Ovary (tissue), 9 donors: ENCODE measurements around the gene UBQLN4. TPM values are rescaled to one million over a fixed set of nuclear protein-coding genes. Genes with fewer than 3 reads are reported as not detected.
"Not testable (repeated sequence)": the region's sequence is repeated elsewhere in the genome, so short reads cannot be mapped to it uniquely, and the experiment has no call there.

Experiments used
- DNase-seq, 5 donors: peaks; one replicate each; pipeline ENCODE4 v3.0.0-alpha.2; 2019 to 2020
- H3K27ac ChIP-seq, 2 donors: fragments of 200-600 bp; one replicate each; pipeline versions ENCODE4 v1.5.1 to v1.8.0; 2019 to 2022
- H3K27me3 ChIP-seq: fragments of 200-600 bp; one replicate; pipeline ENCODE4 v1.8.0; 2022
- H3K36me3 ChIP-seq: fragments of 200-600 bp; sonication (generic); one replicate; pipeline ENCODE4 v1.5.1; 2019
- H3K4me1 ChIP-seq: one replicate; pipeline ENCODE4 v1.8.1; 2013; ENCODE audit warnings: mild to moderate bottlenecking, moderate library complexity; ENCODE audit not compliant: insufficient read depth
- H3K4me3 ChIP-seq: fragments of 200-600 bp; sonication (generic); one replicate; pipeline ENCODE4 v1.5.1; 2017
- H3K9me3 ChIP-seq, 2 donors: fragments of 200-600 bp in 1 of 2; sonication (generic) in 1 of 2; one replicate each; pipeline versions ENCODE4 v1.5.1 to v1.8.1; 2013 to 2019; ENCODE audit warnings: mild to moderate bottlenecking in 1 of 2, moderate library complexity in 1 of 2
- EP300 ChIP-seq: sonication (generic); formaldehyde crosslinking; IDR thresholded peaks from one replicate; pipeline ENCODE4 v1.6.1; 2017; ENCODE audit warnings: antibody characterized with exemption
- POLR2A ChIP-seq: fragments of 450-650 bp; IDR thresholded peaks from one replicate; pipeline ENCODE4 v1.6.1; 2017; ENCODE audit warnings: antibody characterized with exemption, mild to moderate bottlenecking, moderate library complexity
- WGBS, 3 donors: extraction: QIAGEN DNeasy Blood & Tissue Kit in 1 of 3; methylation state at CpG; one replicate each; pipeline versions ENCODE4 v1.1.5 to v1.1.7; 2013 to 2017; 5-methylcytosine and 5-hydroxymethylcytosine counted together
- intact Hi-C, 4 donors: fragments of 100-400 bp; cut with DNase I; formaldehyde crosslinking; loops; one replicate each; pipeline versions ENCODE4 v1.11.0 to v1.15.1; 2022 to 2023
- polyA plus RNA-seq, 2 donors: library from polyadenylated mRNA; stranded (reverse); fragments of 200-250 nt in 1 of 2; fragments of 350-450 nt in 1 of 2; fragmentation: Illumina TruSeq in 1 of 2; extraction: RNeasy Lipid Tissue Mini Kit (QIAGEN cat#74804) in 1 of 2; gene quantifications; one replicate each; pipeline ENCODE4 v1.2.3, GENCODE V29; 2013 to 2014
- total RNA-seq, 7 donors: library from RNA; depleted of rRNA in 2 of 7; stranded (reverse); fragments of >200 nt in 2 of 7; fragmentation: NEBNext Ultra II Directional in 3 of 7; extraction: Animal tissue kit (Norgen Biotek cat#: 25700) in 3 of 7; gene quantifications; one replicate each; pipeline versions ENCODE4 v1.1.0 to v1.2.4, GENCODE V29; 2016 to 2023
- TF ChIP-seq, protein P1 (sequence below), 3 donors: fragments of 450-650 bp in 2 of 3; fragments of 200-600 bp in 1 of 3; IDR thresholded peaks; one replicate each; pipeline versions ENCODE4 v1.5.1 to v1.8.0; 2016 to 2022; ENCODE audit warnings: antibody characterized with exemption in 3 of 3, mild to moderate bottlenecking in 1 of 3
- donor health status: DM: no; HTN: no; CAD: no; lungs with moderate emphysema.
- donor health status: DM: no; HTN: no; CAD: no.
- donor health status: Bipolar disorder and iron deficiency.
- donor health status: DM: yes; HTN: yes; CAD: no.
- donor health status: DM: no; HTN: no; CAD: no.
- donor health status: DM: yes; HTN: yes; CAD: no.

Gene UBQLN4
- total and polyA plus RNA-seq, 9 donors, result 14.2 to 38.0 (median 26.6) TPM

DNA sequence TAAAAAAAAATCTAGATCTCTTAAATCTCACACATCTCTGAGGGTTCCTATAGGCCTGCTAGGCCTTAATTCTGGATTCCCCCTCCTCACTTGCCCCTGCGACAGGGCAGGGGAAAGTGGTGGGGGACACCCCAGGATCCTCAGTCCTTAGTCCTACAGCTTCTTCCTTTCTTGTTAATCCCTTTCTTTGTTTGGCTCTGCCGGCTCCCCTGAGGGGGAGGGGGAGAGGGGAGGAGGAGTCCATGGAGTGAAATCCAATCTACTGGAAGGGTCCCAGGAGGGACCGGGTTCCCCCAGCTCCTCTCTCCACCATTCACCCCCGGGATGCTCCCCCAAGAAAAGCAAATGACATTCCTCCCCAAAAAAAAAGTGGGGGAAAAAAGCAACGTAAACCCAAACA is 20.1 kb upstream of the UBQLN4 start:
- Histone ChIP-seq H3K36me3 (no peaks in the 10 kb centered on the region), H3K9me3 (no peaks in the 10 kb centered on the region), H3K27me3 (no peaks in the 10 kb centered on the region), H3K4me3 (no peak overlapping the region), H3K27ac (no peak overlapping the region), H3K4me1 (no peaks in the 10 kb centered on the region)
- WGBS, 3 donors, result 41 to 51% (median 44%) methylated on average over 5 of the region's 5 CpGs
- intact Hi-C loops, result no loop called here
- no peak for TF ChIP-seq EP300
- TF ChIP-seq, protein P1, sequence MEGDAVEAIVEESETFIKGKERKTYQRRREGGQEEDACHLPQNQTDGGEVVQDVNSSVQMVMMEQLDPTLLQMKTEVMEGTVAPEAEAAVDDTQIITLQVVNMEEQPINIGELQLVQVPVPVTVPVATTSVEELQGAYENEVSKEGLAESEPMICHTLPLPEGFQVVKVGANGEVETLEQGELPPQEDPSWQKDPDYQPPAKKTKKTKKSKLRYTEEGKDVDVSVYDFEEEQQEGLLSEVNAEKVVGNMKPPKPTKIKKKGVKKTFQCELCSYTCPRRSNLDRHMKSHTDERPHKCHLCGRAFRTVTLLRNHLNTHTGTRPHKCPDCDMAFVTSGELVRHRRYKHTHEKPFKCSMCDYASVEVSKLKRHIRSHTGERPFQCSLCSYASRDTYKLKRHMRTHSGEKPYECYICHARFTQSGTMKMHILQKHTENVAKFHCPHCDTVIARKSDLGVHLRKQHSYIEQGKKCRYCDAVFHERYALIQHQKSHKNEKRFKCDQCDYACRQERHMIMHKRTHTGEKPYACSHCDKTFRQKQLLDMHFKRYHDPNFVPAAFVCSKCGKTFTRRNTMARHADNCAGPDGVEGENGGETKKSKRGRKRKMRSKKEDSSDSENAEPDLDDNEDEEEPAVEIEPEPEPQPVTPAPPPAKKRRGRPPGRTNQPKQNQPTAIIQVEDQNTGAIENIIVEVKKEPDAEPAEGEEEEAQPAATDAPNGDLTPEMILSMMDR (IDR thresholded peaks at IDR 0.05), result no peak
- no peak for TF ChIP-seq POLR2A
- DNase-seq, result no peak

DNA sequence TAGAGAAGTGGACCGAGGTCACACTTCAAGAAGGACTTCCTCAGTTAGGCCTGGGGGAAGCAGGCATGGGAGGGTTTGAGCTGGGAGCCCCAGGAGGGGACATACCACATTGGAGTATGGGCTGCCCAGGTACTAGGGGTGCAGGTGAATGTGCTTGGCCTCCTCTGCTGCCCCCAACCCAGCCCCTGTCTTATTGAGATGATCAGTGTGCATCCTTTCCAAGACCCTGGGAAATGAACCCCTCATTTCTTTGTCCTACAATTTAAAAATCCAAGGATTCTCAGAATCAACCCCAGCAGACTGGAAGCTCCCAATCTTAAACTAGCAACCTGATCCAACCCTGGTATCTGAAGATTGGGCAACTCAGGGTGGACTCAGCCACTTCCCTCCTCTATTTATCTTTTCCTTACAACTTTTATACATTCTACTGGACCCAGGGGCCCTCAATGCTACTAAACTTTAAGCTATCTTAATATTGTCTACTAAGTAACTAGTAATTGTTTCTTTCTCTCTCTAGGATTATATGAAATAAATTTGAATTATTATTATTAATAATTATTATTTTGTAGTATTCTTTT is 19.6 kb upstream of the UBQLN4 start:
- WGBS, 3 donors, result 0 to 65% (median 39%) methylated on average over 1 of the region's 1 CpG
- intact Hi-C loops, result no loop called here
- no peak for TF ChIP-seq EP300
- no peak for TF ChIP-seq POLR2A
- TF ChIP-seq, protein P1 (IDR thresholded peaks at IDR 0.05), result no peak

DNA sequence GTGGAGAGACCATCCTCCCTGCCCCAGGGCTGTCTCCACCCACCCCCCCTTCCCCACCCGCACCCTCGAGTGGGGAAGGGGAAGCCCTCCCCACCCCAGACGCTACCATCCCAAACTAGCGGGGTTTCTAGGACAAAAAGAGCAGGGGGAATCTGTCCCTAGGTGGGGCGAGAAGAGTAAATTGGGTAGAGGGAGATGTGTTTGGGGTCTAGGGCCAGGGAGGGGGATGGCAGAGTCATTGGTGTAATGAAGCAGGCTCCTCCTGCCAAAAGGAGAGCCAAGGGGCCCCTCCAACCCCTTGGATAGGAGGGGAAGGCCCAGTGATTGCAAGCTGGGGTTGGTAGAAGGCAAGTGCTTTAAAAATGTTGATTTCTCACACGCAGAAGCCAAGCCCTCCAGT is 18.7 kb upstream of the UBQLN4 start:
- DNase-seq, result no peak
- intact Hi-C loops, result no loop called here

More for the DNA sequence above, 19.6 kb upstream of the UBQLN4 start:
- DNase-seq, result no peak
- Histone ChIP-seq H3K9me3 (no peaks in the 10 kb centered on the region), H3K4me3 (no peak overlapping the region), H3K4me1 (no peaks in the 10 kb centered on the region), H3K27me3 (no peaks in the 10 kb centered on the region), H3K36me3 (no peaks in the 10 kb centered on the region), H3K27ac (no peak overlapping the region)

DNA sequence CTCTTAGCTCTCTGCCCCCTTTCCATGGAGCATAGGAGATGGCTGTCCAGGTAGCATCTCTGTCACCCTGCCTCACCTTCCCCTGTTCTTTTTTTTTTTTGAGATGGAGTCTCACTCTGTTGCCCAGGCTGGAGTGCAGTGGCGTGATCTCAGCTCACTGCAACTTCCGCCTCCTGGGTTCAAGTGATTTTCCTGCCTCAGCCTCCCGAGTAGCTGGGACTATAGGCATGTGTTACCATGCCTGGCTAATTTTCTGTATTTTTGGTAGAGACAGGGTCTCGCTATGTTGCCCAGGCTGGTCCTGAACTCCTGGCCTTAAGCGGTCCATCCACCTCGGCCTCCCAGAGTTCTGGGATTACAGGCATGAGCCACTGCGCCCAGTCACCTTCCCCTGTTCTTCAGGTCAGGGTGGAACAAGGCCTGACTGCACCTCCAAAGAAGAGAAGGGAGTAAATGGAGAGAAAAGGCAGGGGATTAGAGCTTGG is 17.8 kb upstream of the UBQLN4 start:
- H3K27ac ChIP-seq, H3K27me3 ChIP-seq, H3K4me1 ChIP-seq, DNase-seq, H3K9me3 ChIP-seq, intact Hi-C loops, H3K4me3 ChIP-seq, H3K36me3 ChIP-seq: not testable (repeated sequence)
- 81 to 87% (median 84%) methylated on average over 7 of the region's 7 CpGs for WGBS, 3 donors

More for the DNA sequence above, 18.7 kb upstream of the UBQLN4 start:
- no peaks in the 10 kb centered on the region for H3K36me3 ChIP-seq
- TF ChIP-seq POLR2A (no peak), EP300 (no peak)
- TF ChIP-seq, protein P1 (IDR thresholded peaks at IDR 0.05), result no peak
- no peaks in the 10 kb centered on the region for H3K27me3 ChIP-seq
- no peaks in the 10 kb centered on the region for H3K4me1 ChIP-seq
- 50 to 53% (median 52%) methylated on average over 6 of the region's 6 CpGs for WGBS, 3 donors
- no peak overlapping the region for H3K27ac ChIP-seq
- H3K4me3 ChIP-seq, result no peak overlapping the region
- no peaks in the 10 kb centered on the region for H3K9me3 ChIP-seq

DNA sequence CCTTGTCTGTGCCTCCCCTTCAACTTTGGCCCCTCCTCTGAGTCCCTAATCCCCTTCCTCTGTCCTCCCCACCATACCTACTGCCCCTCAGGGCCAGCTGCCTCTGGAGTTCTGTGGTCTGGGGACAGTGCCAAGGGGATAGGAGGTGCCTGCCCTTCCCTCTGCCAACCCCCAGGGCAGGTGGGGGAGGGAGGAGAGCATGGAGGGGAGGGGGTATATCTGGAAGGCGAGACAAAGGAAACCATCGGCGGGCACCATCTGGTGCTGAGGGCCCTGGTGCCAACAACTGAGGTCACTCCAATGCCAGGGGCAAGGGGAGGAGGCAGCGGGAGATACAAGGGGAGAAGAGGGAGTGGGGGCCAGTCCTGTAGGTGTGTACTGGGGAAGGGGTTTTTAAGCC is 16.9 kb upstream of the UBQLN4 start:
- intact Hi-C loops, result no loop called here

More for the DNA sequence above, 16.9 kb upstream of the UBQLN4 start:
- no peak overlapping the region for H3K4me3 ChIP-seq
- no peaks in the 10 kb centered on the region for H3K9me3 ChIP-seq
- WGBS, 3 donors, result 30 to 46% (median 42%) methylated on average over 4 of the region's 4 CpGs
- no peak overlapping the region for H3K27ac ChIP-seq
- H3K4me1 ChIP-seq, result no peaks in the 10 kb centered on the region
- no peaks in the 10 kb centered on the region for H3K36me3 ChIP-seq
- TF ChIP-seq POLR2A (no peak), EP300 (no peak)
- TF ChIP-seq, protein P1 (IDR thresholded peaks at IDR 0.05), result no peak
- DNase-seq, result no peak
- H3K27me3 ChIP-seq, result no peaks in the 10 kb centered on the region
